Measurements from ENCODE around the gene NEUROG3.

NEUROG3 gene, protein sequence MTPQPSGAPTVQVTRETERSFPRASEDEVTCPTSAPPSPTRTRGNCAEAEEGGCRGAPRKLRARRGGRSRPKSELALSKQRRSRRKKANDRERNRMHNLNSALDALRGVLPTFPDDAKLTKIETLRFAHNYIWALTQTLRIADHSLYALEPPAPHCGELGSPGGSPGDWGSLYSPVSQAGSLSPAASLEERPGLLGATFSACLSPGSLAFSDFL

GRCh38 chr10:69573056-69573806 lies at the start of gene NEUROG3:
NEUROG3 (minus strand) TSS chr10:69573422; CDS start chr10:69573043, 379 bp downstream.
- no peak for DNase-seq (ENCODE audit: low read depth, low spot score)
- peak within 1 kb of the TSS; percentile 5; the same call in 1 of the 2 replicates for H3K4me3 ChIP-seq (ENCODE audit: low read length)
- H3K36me3 ChIP-seq (ENCODE audit: control insufficient read depth, insufficient read depth, low read length), result no peaks in the 10 kb centered on the region
- H3K27me3 ChIP-seq (ENCODE audit: control insufficient read depth, insufficient read depth, low read length), result peaks cover 86% of the 10 kb centered on the region
- no peaks in the 10 kb centered on the region for H3K9me3 ChIP-seq (ENCODE audit: control insufficient read depth, insufficient read depth, low read length)
- no peak within 1 kb of the TSS for H3K27ac ChIP-seq (ENCODE audit: low read length)
- no CpG with 5 or more reads among the region's 53 CpGs for WGBS (ENCODE audit: insufficient coverage, insufficient read length)
- H3K4me1 ChIP-seq (ENCODE audit: control insufficient read depth, insufficient read depth, low read length), result peaks cover 16% of the 10 kb centered on the region

DNA sequence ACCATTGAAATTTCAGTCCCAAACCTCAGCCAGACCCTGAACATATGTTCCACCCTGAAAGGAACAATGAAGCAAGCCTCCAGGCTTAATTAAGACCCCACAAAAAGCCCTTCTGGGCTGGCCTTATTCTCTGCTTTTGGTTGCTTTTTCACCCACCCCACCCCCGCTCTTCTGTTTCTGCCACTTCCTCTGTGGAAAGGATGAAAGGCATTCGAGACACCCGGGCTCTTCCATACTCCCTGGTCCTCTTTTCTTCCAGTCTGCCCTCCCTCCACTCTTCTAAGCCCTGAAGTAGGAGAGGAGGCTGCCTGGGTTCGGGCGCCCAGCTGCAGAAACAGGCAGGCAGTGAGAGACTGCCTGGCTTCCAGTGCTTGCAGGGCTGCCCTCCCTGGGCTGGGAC lies 47.4 kb upstream of the NEUROG3 start:
- no peaks in the 10 kb centered on the region for H3K27me3 ChIP-seq (ENCODE audit: control insufficient read depth, insufficient read depth, low read length)
- no peak overlapping the region for H3K27ac ChIP-seq (ENCODE audit: low read length)
- no peaks in the 10 kb centered on the region for H3K9me3 ChIP-seq (ENCODE audit: control insufficient read depth, insufficient read depth, low read length)
- no CpG with 5 or more reads among the region's 5 CpGs for WGBS (ENCODE audit: insufficient coverage, insufficient read length)
- H3K4me1 ChIP-seq (ENCODE audit: control insufficient read depth, insufficient read depth, low read length), result no peaks in the 10 kb centered on the region
- H3K36me3 ChIP-seq (ENCODE audit: control insufficient read depth, insufficient read depth, low read length), result no peaks in the 10 kb centered on the region
- no peak overlapping the region for H3K4me3 ChIP-seq (ENCODE audit: low read length)
- no peak for DNase-seq (ENCODE audit: low read depth, low spot score)

- H3K36me3 ChIP-seq (ENCODE audit: control insufficient read depth, insufficient read depth, low read length), result no peaks in the 10 kb centered on the region
- H3K4me3 ChIP-seq (ENCODE audit: low read length), result no peak overlapping the region
- no peak for DNase-seq (ENCODE audit: low read depth, low spot score)
- no peaks in the 10 kb centered on the region for H3K9me3 ChIP-seq (ENCODE audit: control insufficient read depth, insufficient read depth, low read length)
- H3K4me1 ChIP-seq (ENCODE audit: control insufficient read depth, insufficient read depth, low read length), result no peaks in the 10 kb centered on the region
- no peak overlapping the region for H3K27ac ChIP-seq (ENCODE audit: low read length)
- WGBS (ENCODE audit: insufficient coverage, insufficient read length), result no CpG with 5 or more reads among the region's 7 CpGs
- no peaks in the 10 kb centered on the region for H3K27me3 ChIP-seq (ENCODE audit: control insufficient read depth, insufficient read depth, low read length)
These were observed 46.4 kb upstream of the NEUROG3 start for GRCh38 chr10:69619626-69620025.

DNA sequence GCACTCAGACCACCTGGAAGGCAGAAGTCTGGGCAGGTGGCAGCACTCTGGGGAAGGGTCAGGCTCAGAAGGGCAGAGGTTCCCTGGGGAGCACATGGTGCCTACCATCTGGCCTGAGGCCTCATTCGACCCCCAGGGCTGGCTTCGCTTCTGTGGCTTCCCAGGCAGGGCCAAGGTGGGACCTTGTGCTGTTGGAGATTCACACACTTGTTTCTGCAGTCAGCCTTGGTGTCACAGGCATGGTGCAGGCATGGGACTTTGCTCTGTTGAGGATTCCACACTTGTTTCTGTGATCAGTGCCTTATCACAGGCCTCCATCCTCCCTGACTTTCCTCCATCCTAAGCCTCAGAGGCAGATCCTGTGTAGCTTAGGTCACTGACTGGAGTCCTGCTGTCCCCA lies 45.5 kb upstream of the NEUROG3 start:
- WGBS (ENCODE audit: insufficient coverage, insufficient read length), result no CpG with 5 or more reads among the region's 2 CpGs
- DNase-seq (ENCODE audit: low read depth, low spot score), result no peak
- H3K36me3 ChIP-seq (ENCODE audit: control insufficient read depth, insufficient read depth, low read length), result no peaks in the 10 kb centered on the region
- H3K27ac ChIP-seq (ENCODE audit: low read length), result no peak overlapping the region
- H3K27me3 ChIP-seq (ENCODE audit: control insufficient read depth, insufficient read depth, low read length), result no peaks in the 10 kb centered on the region
- no peaks in the 10 kb centered on the region for H3K9me3 ChIP-seq (ENCODE audit: control insufficient read depth, insufficient read depth, low read length)
- no peak overlapping the region for H3K4me3 ChIP-seq (ENCODE audit: low read length)
- no peaks in the 10 kb centered on the region for H3K4me1 ChIP-seq (ENCODE audit: control insufficient read depth, insufficient read depth, low read length)

GRCh38 chr10:69616358-69616757 lies 43.1 kb upstream of the NEUROG3 start:
- no CpG with 5 or more reads among the region's 4 CpGs for WGBS (ENCODE audit: insufficient coverage, insufficient read length)
- Histone ChIP-seq H3K4me3 (ENCODE audit: low read length) (no peak overlapping the region), H3K4me1 (ENCODE audit: control insufficient read depth, insufficient read depth, low read length) (no peaks in the 10 kb centered on the region), H3K9me3 (ENCODE audit: control insufficient read depth, insufficient read depth, low read length) (no peaks in the 10 kb centered on the region), H3K27ac (ENCODE audit: low read length) (no peak overlapping the region), H3K36me3 (ENCODE audit: control insufficient read depth, insufficient read depth, low read length) (no peaks in the 10 kb centered on the region), H3K27me3 (ENCODE audit: control insufficient read depth, insufficient read depth, low read length) (no peaks in the 10 kb centered on the region)
- DNase-seq (ENCODE audit: low read depth, low spot score), result no peak

- no peaks in the 10 kb centered on the region for H3K9me3 ChIP-seq (ENCODE audit: control insufficient read depth, insufficient read depth, low read length)
- no peaks in the 10 kb centered on the region for H3K27me3 ChIP-seq (ENCODE audit: control insufficient read depth, insufficient read depth, low read length)
- H3K4me1 ChIP-seq (ENCODE audit: control insufficient read depth, insufficient read depth, low read length), result no peaks in the 10 kb centered on the region
- no peaks in the 10 kb centered on the region for H3K36me3 ChIP-seq (ENCODE audit: control insufficient read depth, insufficient read depth, low read length)
- no peak for DNase-seq (ENCODE audit: low read depth, low spot score)
- no CpG with 5 or more reads among the region's 1 CpG for WGBS (ENCODE audit: insufficient coverage, insufficient read length)
- H3K4me3 ChIP-seq (ENCODE audit: low read length), result no peak overlapping the region
- no peak overlapping the region for H3K27ac ChIP-seq (ENCODE audit: low read length)
These were observed 40.9 kb upstream of the NEUROG3 start for GRCh38 chr10:69614130-69614529.

GRCh38 chr10:69612760-69613159 lies 39.5 kb upstream of the NEUROG3 start:
- DNase-seq (ENCODE audit: low read depth, low spot score), result no peak
- Histone ChIP-seq H3K4me3 (ENCODE audit: low read length) (no peak overlapping the region), H3K27me3 (ENCODE audit: control insufficient read depth, insufficient read depth, low read length) (no peaks in the 10 kb centered on the region), H3K9me3 (ENCODE audit: control insufficient read depth, insufficient read depth, low read length) (no peaks in the 10 kb centered on the region), H3K36me3 (ENCODE audit: control insufficient read depth, insufficient read depth, low read length) (no peaks in the 10 kb centered on the region), H3K4me1 (ENCODE audit: control insufficient read depth, insufficient read depth, low read length) (no peaks in the 10 kb centered on the region), H3K27ac (ENCODE audit: low read length) (no peak overlapping the region)

DNA sequence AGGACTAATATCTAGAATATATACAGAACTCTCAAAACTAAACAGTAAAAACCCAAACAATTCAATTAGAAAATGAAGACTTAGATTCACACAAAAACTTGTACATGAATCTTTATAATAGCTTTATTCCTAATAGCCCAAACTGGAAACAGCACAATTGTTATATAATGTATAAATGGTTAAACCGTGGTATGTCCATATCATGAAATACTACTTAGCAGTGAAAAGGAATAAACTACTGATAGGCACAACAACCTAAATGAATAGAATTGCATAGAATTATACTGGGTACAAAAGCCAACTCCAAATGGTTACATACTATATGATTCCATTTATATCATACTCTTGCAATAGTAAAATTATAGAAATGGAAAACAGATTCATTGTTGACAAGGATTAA lies 35.9 kb upstream of the NEUROG3 start:
- no CpG with 5 or more reads among the region's 1 CpG for WGBS (ENCODE audit: insufficient coverage, insufficient read length)
- Histone ChIP-seq H3K4me1 (ENCODE audit: control insufficient read depth, insufficient read depth, low read length) (no peaks in the 10 kb centered on the region; the same call in 1 of the 2 replicates), H3K4me3 (ENCODE audit: low read length) (no peak overlapping the region), H3K9me3 (ENCODE audit: control insufficient read depth, insufficient read depth, low read length) (no peaks in the 10 kb centered on the region), H3K27ac (ENCODE audit: low read length) (no peak overlapping the region), H3K36me3 (ENCODE audit: control insufficient read depth, insufficient read depth, low read length) (no peaks in the 10 kb centered on the region), H3K27me3 (ENCODE audit: control insufficient read depth, insufficient read depth, low read length) (no peaks in the 10 kb centered on the region)
- DNase-seq (ENCODE audit: low read depth, low spot score), result no peak

- Histone ChIP-seq H3K27ac (ENCODE audit: low read length) (no peak overlapping the region), H3K9me3 (ENCODE audit: control insufficient read depth, insufficient read depth, low read length) (no peaks in the 10 kb centered on the region), H3K36me3 (ENCODE audit: control insufficient read depth, insufficient read depth, low read length) (no peaks in the 10 kb centered on the region), H3K4me3 (ENCODE audit: low read length) (no peak overlapping the region), H3K27me3 (ENCODE audit: control insufficient read depth, insufficient read depth, low read length) (no peaks in the 10 kb centered on the region), H3K4me1 (ENCODE audit: control insufficient read depth, insufficient read depth, low read length) (no peaks in the 10 kb centered on the region; the same call in 1 of the 2 replicates)
- no peak for DNase-seq (ENCODE audit: low read depth, low spot score)
- no CpG with 5 or more reads among the region's 5 CpGs for WGBS (ENCODE audit: insufficient coverage, insufficient read length)
These were observed 27.6 kb upstream of the NEUROG3 start for GRCh38 chr10:69600761-69601330.

DNA sequence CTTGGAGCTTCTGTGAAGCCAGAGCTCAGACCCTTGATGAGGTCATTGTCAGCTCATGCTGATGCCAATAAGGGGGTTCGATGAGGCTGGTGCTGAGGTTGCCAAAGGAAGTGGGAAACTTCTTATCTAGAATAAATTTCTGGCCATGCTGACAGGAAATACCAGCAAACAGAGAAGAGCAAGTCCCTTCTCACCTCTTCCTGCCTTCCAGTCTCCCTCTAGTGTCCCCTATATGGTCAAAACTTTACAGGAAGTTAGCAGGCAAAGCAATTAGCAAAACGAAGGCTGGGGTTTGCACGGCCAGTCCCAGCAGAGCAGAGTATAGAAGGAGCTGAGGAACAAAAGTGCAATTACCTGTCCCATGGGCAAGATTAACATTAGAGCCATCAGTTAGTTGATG lies 15.1 kb upstream of the NEUROG3 start:
- Histone ChIP-seq H3K27ac (ENCODE audit: low read length) (no peak overlapping the region), H3K36me3 (ENCODE audit: control insufficient read depth, insufficient read depth, low read length) (no peaks in the 10 kb centered on the region), H3K4me3 (ENCODE audit: low read length) (no peak overlapping the region), H3K9me3 (ENCODE audit: control insufficient read depth, insufficient read depth, low read length) (no peaks in the 10 kb centered on the region), H3K4me1 (ENCODE audit: control insufficient read depth, insufficient read depth, low read length) (no peaks in the 10 kb centered on the region), H3K27me3 (ENCODE audit: control insufficient read depth, insufficient read depth, low read length) (no peaks in the 10 kb centered on the region; the same call in 1 of the 2 replicates)
- no CpG with 5 or more reads among the region's 3 CpGs for whole genome bisulfite sequencing (ENCODE audit: insufficient coverage, insufficient read length)
- DNase-seq (ENCODE audit: low read depth, low spot score), result no peak
